Endothelial cell of umbilical vein (primary cell): ENCODE data around the gene ZBTB46. TPM values are rescaled to one million over a fixed set of nuclear protein-coding genes. Genes with fewer than 3 reads are reported as not detected.

ENCODE experiments used
- BruUV-seq: library from RNA; stranded (reverse); fragments of 400-500 nt; replicated peaks from 2 replicates; lab custom pipeline; 2021; lab: Mats Ljungman, UMichigan
- CTCF ChIA-PET: fragments of 300-600, 350-600 bp; sonication (Branson Sonifier 250); formaldehyde crosslinking; loops from one replicate; lab custom pipeline; 2021; ENCODE audit warnings: antibody characterized with exemption, inconsistent platforms; lab: Charles Lee
- POLR2A ChIA-PET: fragments of 300-600, 350-600 bp; sonication (Branson Sonifier 250); formaldehyde crosslinking; loops from one replicate; lab custom pipeline; 2021; ENCODE audit warnings: antibody characterized with exemption, inconsistent platforms; lab: Charles Lee
- DNase-seq: peaks from one replicate; pipeline ENCODE4 v3.0.0-alpha.2; 2011; ENCODE audit warnings: low read depth, low spot score
- FAIRE-seq: peaks from 2 replicates; lab custom pipeline; 2011; peaks lifted over from hg19 to GRCh38; lab: Jason Lieb, UNC
- H2AFZ ChIP-seq: 2 replicates; pipeline ENCODE4 v1.6.0; 2012; ENCODE audit warnings: low read depth, low read length, control low read depth, inconsistent platforms
- H3K27ac ChIP-seq: 2 replicates; pipeline ENCODE4 v1.5.1; 2011; ENCODE audit warnings: low read depth, mild to moderate bottlenecking, control low read depth, low read length, moderate library complexity; ENCODE audit not compliant: insufficient read depth
- H3K27me3 ChIP-seq, 2 experiments: 2 replicates each; pipeline versions ENCODE4 v1.6.0 to v1.6.1; 2011; ENCODE audit warnings: low read length in 2 of 2, mixed read lengths in 1 of 2; ENCODE audit not compliant: control insufficient read depth in 2 of 2, insufficient read depth in 2 of 2
- H3K36me3 ChIP-seq, 2 experiments: 2 replicates in 1 of 2; 3 replicates in 1 of 2; pipeline ENCODE4 v1.5.1; 2011; ENCODE audit warnings: low read length in 2 of 2, mild to moderate bottlenecking in 1 of 2, moderate library complexity in 1 of 2; ENCODE audit not compliant: control insufficient read depth in 2 of 2, insufficient read depth in 2 of 2; ENCODE audit errors: extremely low read depth in 1 of 2
- H3K4me1 ChIP-seq: 3 replicates; pipeline ENCODE4 v1.5.1; 2011; ENCODE audit warnings: mild to moderate bottlenecking, low read length; ENCODE audit not compliant: control insufficient read depth, insufficient read depth; ENCODE audit errors: extremely low read depth
- H3K4me2 ChIP-seq: 2 replicates; pipeline ENCODE4 v1.6.1; 2011; ENCODE audit warnings: low read length, control low read depth, mixed read lengths; ENCODE audit not compliant: insufficient read depth
- H3K4me3 ChIP-seq, 3 experiments: fragments of 200-600 bp in 1 of 3; sonication (generic), shearing (Covaris generic) in 1 of 3; replicated peaks in 1 of 3; 2 replicates each; pipeline ENCODE4 v1.5.1; 2011 to 2016; ENCODE audit warnings: control low read depth in 3 of 3, low read length in 3 of 3, mild to moderate bottlenecking in 2 of 3, inconsistent platforms in 1 of 3, low read depth in 1 of 3, moderate library complexity in 1 of 3; ENCODE audit not compliant: insufficient read depth in 1 of 3
- H3K79me2 ChIP-seq: 2 replicates; pipeline ENCODE4 v1.6.0; 2012; ENCODE audit warnings: low read length, inconsistent platforms; ENCODE audit not compliant: control insufficient read depth, insufficient read depth
- H3K9ac ChIP-seq: replicated peaks from 2 replicates; pipeline ENCODE3; 2011; ENCODE audit warnings: low read length, control low read depth; ENCODE audit not compliant: insufficient read depth; ENCODE audit errors: extremely low read depth
- H3K9me1 ChIP-seq: replicated peaks from 3 replicates; pipeline ENCODE4 v1.6.0; 2011; ENCODE audit warnings: mild to moderate bottlenecking, low read length; ENCODE audit not compliant: control insufficient read depth, insufficient read depth; ENCODE audit errors: extremely low read depth
- H3K9me3 ChIP-seq: replicated peaks from 2 replicates; pipeline ENCODE4 v1.5.1; 2012; ENCODE audit warnings: low read length, inconsistent platforms; ENCODE audit not compliant: control insufficient read depth, insufficient read depth
- H4K20me1 ChIP-seq: replicated peaks from 2 replicates; pipeline ENCODE3; 2011; ENCODE audit warnings: mild to moderate bottlenecking, low read length; ENCODE audit not compliant: control insufficient read depth, insufficient read depth; ENCODE audit errors: extremely low read depth
- CTCF ChIP-seq, 2 donors: IDR thresholded peaks; 1 replicate in 1 of 2; 2 replicates in 1 of 2; pipeline ENCODE4 v1.5.1; 2011; ENCODE audit warnings: low read length in 2 of 2, mild to moderate bottlenecking in 2 of 2, moderate library complexity in 2 of 2, control low read depth in 1 of 2, inconsistent platforms in 1 of 2, low read depth in 1 of 2; ENCODE audit not compliant: insufficient read depth in 1 of 2; ENCODE audit errors: extremely low read depth in 1 of 2
- EZH2 ChIP-seq: IDR thresholded peaks from 2 replicates; pipeline ENCODE4 v1.6.1; 2012; ENCODE audit warnings: borderline replicate concordance, low read depth, mild to moderate bottlenecking, moderate library complexity, low read length, inconsistent platforms; ENCODE audit not compliant: severe bottlenecking
- FOS ChIP-seq: IDR thresholded peaks from 2 replicates; pipeline ENCODE4 v1.6.1; 2011; ENCODE audit warnings: mild to moderate bottlenecking, low read length, moderate library complexity, borderline replicate concordance; ENCODE audit not compliant: insufficient read depth
- GATA2 ChIP-seq: IDR thresholded peaks from 2 replicates; pipeline ENCODE4 v1.7.0; 2011; ENCODE audit warnings: low read depth, mild to moderate bottlenecking, moderate library complexity, mixed read lengths, low read length; ENCODE audit not compliant: insufficient read length, insufficient read depth
- JUN ChIP-seq: IDR thresholded peaks from 2 replicates; pipeline ENCODE4 v1.6.1; 2011; ENCODE audit warnings: borderline replicate concordance, low read depth; ENCODE audit not compliant: insufficient read length, insufficient read depth
- MAX ChIP-seq: IDR thresholded peaks from 2 replicates; pipeline ENCODE4 v1.6.1; 2011; ENCODE audit not compliant: insufficient read depth, insufficient read length
- MYC ChIP-seq: IDR thresholded peaks from one replicate; pipeline ENCODE4 v1.6.1; 2011; ENCODE audit warnings: mild to moderate bottlenecking, low read depth, low read length
- POLR2A ChIP-seq: IDR thresholded peaks from 2 replicates; pipeline ENCODE4 v1.6.1; 2012; ENCODE audit warnings: low read depth, mild to moderate bottlenecking, control low read depth, low read length
- POLR2AphosphoS5 ChIP-seq: IDR thresholded peaks from 2 replicates; pipeline ENCODE4 v1.6.1; 2012; ENCODE audit warnings: low read depth, mild to moderate bottlenecking, control low read depth, low read length, moderate library complexity; ENCODE audit not compliant: insufficient read depth
- dilution Hi-C: fragments of 300-500 bp; cut with MboI; formaldehyde crosslinking; loops from one replicate; pipeline ENCODE4 v1.15.0; 2019; ENCODE audit warnings: low sequenced_read_pairs; ENCODE audit not compliant: extremely low pct_ligation_motif_present
- intact Hi-C: fragments of 100-400 bp; cut with micrococcal nuclease; formaldehyde crosslinking; loops from one replicate; pipeline ENCODE4 v1.10.0; 2022
- polyA plus RNA-seq, 4 experiments: library from polyadenylated mRNA; depleted of rRNA in 3 of 4; stranded (reverse) in 3 of 4; unstranded in 1 of 4; fragments of >200 nt; gene quantifications; 2 replicates each; pipeline versions ENCODE4 v1.2.1 to v1.2.3, GENCODE V29; 2011 to 2012; ENCODE audit warnings: missing spikeins in 1 of 4
- total RNA-seq: library from RNA; stranded (reverse); gene quantifications from 2 replicates; pipeline ENCODE4 v1.2.3, GENCODE V29; 2021

The ZBTB46 gene
- total and polyA plus RNA-seq, 2 donors (not counting 3 experiments of a cell fraction or from before 2014, with no cell fraction given): 1.3 to 7.1 TPM

GRCh38 chr20:63754008-63754407 lies 77.1 kb downstream of the ZBTB46 start:
- ChIA-PET POLR2A (no interaction called here), CTCF (no interaction called here)
- Histone ChIP-seq H3K27me3 (no peaks in the 10 kb centered on the region), H3K4me1 (no peaks in the 10 kb centered on the region), H3K9me3 (no peaks in the 10 kb centered on the region), H4K20me1 (no peaks in the 10 kb centered on the region), H3K9me1 (no peaks in the 10 kb centered on the region), H3K36me3 (no peaks in the 10 kb centered on the region), H2AFZ (no peak overlapping the region), H3K27ac (no peak overlapping the region), H3K4me2 (no peak overlapping the region), H3K9ac (no peak overlapping the region), H3K79me2 (no peaks in the 10 kb centered on the region), H3K4me3 (no peak overlapping the region)
- FAIRE-seq (no peak), DNase-seq (no peak)
- no peak for TF ChIP-seq POLR2A
- no peak for TF ChIP-seq JUN
- no peak for TF ChIP-seq GATA2
- no peak for TF ChIP-seq MYC
- TF ChIP-seq POLR2AphosphoS5: no peak
- no peak for TF ChIP-seq MAX
- no peak for TF ChIP-seq EZH2
- no peak for TF ChIP-seq FOS
- BruUV-seq: no TSS peak
- dilution Hi-C loops: no loop called here
- intact Hi-C loops: no loop called here

- intact Hi-C loops (no loop called here), dilution Hi-C loops (no loop called here)
- H3K36me3 ChIP-seq: no peaks in the 10 kb centered on the region
- no TSS peak for BruUV-seq
- H3K9ac ChIP-seq: no peak overlapping the region
- H3K4me2 ChIP-seq: no peak overlapping the region
- H2AFZ ChIP-seq: no peak overlapping the region
- H3K4me1 ChIP-seq: no peaks in the 10 kb centered on the region
- H3K79me2 ChIP-seq: no peaks in the 10 kb centered on the region
- H3K4me3 ChIP-seq: no peak overlapping the region
- no peaks in the 10 kb centered on the region for H3K9me1 ChIP-seq
- no peak for FAIRE-seq
- TF ChIP-seq MYC (no peak), MAX (no peak), FOS (no peak), POLR2A (no peak), EZH2 (no peak), POLR2AphosphoS5 (no peak), GATA2 (no peak), JUN (no peak), CTCF (IDR thresholded peaks at IDR 0.05; ENCODE audit: extremely low read depth in 1 of 2, insufficient read depth in 1 of 2, low read depth in 1 of 2, low read length in 2 of 2) (no peak)
- H3K27me3 ChIP-seq: no peaks in the 10 kb centered on the region
- POLR2A ChIA-PET: no interaction called here
- CTCF ChIA-PET: no interaction called here
- no peaks in the 10 kb centered on the region for H3K9me3 ChIP-seq
- H3K27ac ChIP-seq: no peak overlapping the region
- DNase-seq: no peak
- no peaks in the 10 kb centered on the region for H4K20me1 ChIP-seq
Observed at GRCh38 chr20:63753381-63753780, 77.7 kb downstream of the ZBTB46 start.
